GM19455 (cell line): ENCODE data around the gene FRMD5.
A peak's percentile ranks its signal among the peaks of the same experiment; 100 is the strongest.

ENCODE experiments used
- ATAC-seq: cut with Tn5 transposase; IDR thresholded peaks from one replicate; pipeline ENCODE4 v1.9.1; 2021; ENCODE audit not compliant: unreplicated experiment

FRMD5 gene

GRCh38 chr15:43981576-43981975, 213.5 kb downstream of the FRMD5 start:
- no peak for ATAC-seq

- no peak for ATAC-seq
These were observed 217.8 kb downstream of the FRMD5 start for GRCh38 chr15:43977072-43977884.

- no peak for ATAC-seq
These were observed 219.3 kb downstream of the FRMD5 start for GRCh38 chr15:43975770-43976169.

- ATAC-seq = no peak
These were observed 219.7 kb downstream of the FRMD5 start for GRCh38 chr15:43975326-43975725.

GRCh38 chr15:43974852-43975251, 220.2 kb downstream of the FRMD5 start:
- no peak for ATAC-seq

GRCh38 chr15:43969802-43970375, 225.2 kb downstream of the FRMD5 start:
- ATAC-seq = no peak

- ATAC-seq = no peak
These were observed 226.5 kb downstream of the FRMD5 start for GRCh38 chr15:43968551-43968950.

- ATAC-seq = no peak
These were observed 228.4 kb downstream of the FRMD5 start for GRCh38 chr15:43966646-43967045.

GRCh38 chr15:43958861-43959330, 236.2 kb downstream of the FRMD5 start:
- ATAC-seq = no peak

GRCh38 chr15:43957724-43958123, 237.3 kb downstream of the FRMD5 start:
- ATAC-seq = no peak

- no peak for ATAC-seq
These were observed 239.9 kb downstream of the FRMD5 start for GRCh38 chr15:43955140-43955539.

- no peak for ATAC-seq
These were observed 240.9 kb downstream of the FRMD5 start for GRCh38 chr15:43954181-43954621.

- ATAC-seq = no peak
These were observed 241.7 kb downstream of the FRMD5 start for GRCh38 chr15:43953402-43953801.

- no peak for ATAC-seq
These were observed 244.5 kb downstream of the FRMD5 start for GRCh38 chr15:43950531-43950930.

- peak; percentile 86 for ATAC-seq
These were observed 246.3 kb downstream of the FRMD5 start for GRCh38 chr15:43948691-43949325.

GRCh38 chr15:43943511-43943910, 251.6 kb downstream of the FRMD5 start:
- ATAC-seq = no peak

GRCh38 chr15:43942194-43942593, 252.9 kb downstream of the FRMD5 start:
- ATAC-seq = no peak

GRCh38 chr15:43941555-43941954, 253.5 kb downstream of the FRMD5 start:
- ATAC-seq = peak; percentile 69

GRCh38 chr15:43941071-43941470, 254.0 kb downstream of the FRMD5 start:
- no peak for ATAC-seq

- ATAC-seq = no peak
These were observed 256.0 kb downstream of the FRMD5 start for GRCh38 chr15:43939070-43939469.

- no peak for ATAC-seq
These were observed 260.6 kb downstream of the FRMD5 start for GRCh38 chr15:43934480-43934879.

- no peak for ATAC-seq
These were observed 262.2 kb downstream of the FRMD5 start for GRCh38 chr15:43932907-43933306.
